ENCODE data around the gene CLDN9.

- TF ChIP-seq EZH2phosphoT487 (IDR thresholded peaks at IDR 0.05; ENCODE audit: low read length) (no peak), CTCF (IDR thresholded peaks at IDR 0.05; ENCODE audit: low read length) (no peak), EZH2 (optimal IDR thresholded peaks at IDR 0.05; ENCODE audit: low read depth, low read length) (no peak)
These were observed 20.2 kb upstream of the CLDN9 start for GRCh38 chr16:2992383-2993081.

Data from MM.1S (cell line).